ENCODE data around the gene GRIK4.
A peak's percentile ranks its signal among the peaks of the same experiment; 100 is the strongest.

GRIK4 gene

DNA sequence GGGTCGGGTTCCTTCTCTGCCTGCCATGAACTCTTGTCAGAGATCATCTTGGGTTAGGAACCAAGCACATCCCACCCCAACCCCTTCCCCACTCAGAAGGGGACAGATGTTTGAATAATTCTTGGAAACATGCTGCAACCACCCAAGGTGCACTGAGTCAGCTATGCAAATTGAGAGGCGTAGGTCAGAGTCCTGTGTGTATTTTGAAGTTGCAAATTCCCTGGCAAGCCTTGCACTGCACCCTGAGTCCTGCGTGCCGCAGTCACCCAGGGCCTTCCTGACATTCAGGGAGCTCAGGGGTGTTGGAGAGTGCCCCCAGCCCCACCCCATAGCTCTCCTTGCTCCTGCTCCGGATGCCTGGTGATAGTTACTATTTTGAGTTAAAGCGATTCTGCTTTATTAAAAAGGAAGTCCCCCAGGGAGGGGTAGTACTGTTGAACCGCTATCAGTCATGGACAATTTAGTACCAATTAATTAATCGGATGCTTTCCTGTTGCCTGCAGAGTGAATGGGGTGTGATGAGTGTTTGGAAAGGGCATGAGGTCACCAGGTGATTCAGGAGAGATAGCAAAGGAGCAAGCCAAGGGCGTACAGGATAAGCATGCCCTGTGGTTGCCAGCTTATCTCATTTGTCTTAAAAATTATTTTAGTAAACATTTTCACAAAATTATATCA is 123.7 kb downstream of the GRIK4 start:
- DNase-seq (ENCODE audit: low read depth), result no peak

DNA sequence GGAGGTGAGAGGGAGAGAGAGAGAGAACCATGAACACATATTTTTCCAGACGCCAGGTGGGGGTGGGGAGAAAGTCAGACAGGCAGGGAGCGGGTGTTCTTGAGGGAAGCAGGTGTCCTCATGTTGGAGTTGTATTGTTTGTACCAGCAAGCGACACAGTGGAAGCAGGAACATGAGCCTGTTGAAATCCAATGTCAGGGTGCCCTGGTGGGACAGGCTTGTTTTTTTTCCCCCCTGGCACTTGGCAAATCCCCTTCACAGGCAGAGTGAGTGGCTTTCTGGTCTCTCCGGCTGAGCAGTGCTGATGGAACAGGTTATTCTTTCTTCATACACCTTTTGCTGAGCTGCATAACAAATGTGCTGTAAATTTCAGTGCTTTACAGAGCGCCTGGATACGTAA is 125.6 kb downstream of the GRIK4 start:
- no peak for DNase-seq (ENCODE audit: low read depth)

DNA sequence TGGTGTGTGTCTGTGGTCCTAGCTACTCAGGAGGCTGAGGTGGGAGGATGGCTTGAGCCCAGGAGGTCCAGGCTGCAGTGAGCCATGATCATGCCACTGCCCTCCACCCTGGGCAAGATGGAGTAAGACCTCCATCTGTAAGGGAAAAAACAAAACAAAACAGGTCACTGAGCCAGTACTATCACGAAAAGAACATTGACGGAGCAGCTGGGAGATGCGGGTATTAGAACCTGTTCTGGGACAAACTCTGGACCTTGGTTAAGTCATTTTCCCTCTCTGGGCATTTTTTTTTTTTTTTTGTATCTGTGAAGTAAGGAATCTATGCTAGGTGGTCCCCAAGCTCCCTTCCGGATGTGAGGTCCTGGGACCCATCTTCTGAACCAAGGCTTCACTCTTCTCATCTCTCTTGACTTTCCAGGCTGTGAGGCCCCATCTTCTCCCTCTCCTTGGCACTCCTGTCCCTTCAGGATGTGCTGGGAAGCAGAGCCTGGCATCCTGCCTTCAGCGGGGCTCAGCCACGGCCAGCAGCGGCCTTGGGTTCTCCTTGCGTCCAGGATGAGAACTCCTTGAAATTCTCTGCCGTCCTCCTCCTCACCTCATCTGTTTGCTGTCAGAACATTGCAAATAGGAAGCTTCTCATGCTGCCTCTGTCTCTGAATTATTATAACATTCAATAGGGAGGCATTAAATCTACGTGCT is 130.8 kb downstream of the GRIK4 start:
- no peak for DNase-seq (ENCODE audit: low read depth)

DNA sequence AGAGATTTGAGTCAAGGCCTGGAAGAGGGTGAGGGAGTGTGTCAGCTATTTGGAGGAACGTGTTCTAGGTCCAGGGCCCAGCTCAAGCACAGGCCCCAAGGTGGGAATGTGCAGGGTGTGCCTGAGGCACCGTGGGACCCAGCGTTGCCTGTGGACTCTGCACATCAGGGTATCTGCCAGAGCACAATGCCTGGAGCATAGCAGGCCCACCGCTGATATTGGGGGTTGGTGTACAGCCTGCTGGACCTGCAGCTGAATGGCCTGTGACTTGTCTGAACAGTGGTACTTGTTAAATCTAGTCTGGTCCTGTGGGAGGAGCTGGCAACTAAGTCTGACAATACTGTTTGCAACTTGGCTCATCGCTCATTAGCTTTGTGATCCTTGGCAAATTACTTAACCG is 131.7 kb downstream of the GRIK4 start:
- no peak for DNase-seq (ENCODE audit: low read depth)

DNA sequence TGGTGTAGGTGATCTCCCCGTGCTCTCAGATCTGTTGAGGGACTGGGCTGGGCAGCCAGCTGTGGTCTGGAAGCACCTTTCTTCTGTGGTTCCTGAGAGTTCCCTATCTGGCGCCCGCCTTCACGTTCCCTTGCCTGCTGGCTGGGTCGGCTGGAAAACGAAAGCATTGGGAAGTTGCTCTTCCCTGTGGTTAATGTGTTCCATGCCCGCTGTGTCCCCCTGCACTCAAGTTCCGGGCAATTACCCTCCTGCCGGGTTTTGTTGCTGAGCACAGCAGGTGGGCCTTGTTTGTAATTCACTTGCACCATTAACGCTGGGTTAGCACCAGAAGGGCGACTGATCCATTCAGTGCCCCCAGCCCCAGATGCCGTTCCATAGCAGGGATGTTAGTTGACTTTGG is 134.1 kb downstream of the GRIK4 start:
- peak; percentile 17 for DNase-seq (ENCODE audit: low read depth)

DNA sequence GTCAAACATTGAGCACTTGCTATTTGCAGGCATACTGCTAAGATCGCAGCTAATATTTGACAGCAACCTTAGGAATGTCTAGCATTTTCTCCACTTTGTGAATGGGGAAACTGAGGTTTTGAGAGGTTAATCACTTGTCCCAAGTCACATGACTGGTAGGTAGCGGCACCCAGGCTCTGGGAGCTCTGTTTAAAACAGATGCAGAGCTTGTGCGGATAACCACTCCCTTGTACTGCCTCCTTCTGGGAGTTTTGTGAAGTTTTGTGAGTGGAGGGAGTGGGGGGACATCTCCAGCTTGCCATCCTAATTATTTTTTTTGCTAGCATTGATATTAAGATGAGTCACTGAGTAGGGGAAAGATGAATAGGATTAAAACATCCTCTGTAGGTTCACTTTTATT is 134.7 kb downstream of the GRIK4 start:
- DNase-seq (ENCODE audit: low read depth), result no peak

DNA sequence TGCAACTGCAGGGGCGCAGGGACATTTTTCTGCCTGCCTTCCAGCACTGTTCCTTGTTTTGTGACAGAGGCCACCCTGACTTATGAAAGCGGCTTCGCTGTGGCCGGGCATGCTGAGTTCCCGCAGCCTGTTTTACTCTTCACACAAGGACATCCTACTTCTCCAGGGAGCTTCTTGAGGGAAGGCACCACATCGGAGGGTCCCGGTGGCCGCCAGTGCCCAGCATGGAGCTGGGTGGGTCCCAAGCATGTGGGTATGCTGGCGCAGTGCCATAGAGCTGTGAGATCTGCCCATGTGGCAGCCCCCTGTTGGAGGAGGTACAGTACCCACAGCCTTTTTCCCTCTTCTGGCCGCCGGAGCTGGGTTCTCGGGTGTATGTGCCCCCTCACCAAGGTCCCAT is 136.1 kb downstream of the GRIK4 start:
- DNase-seq (ENCODE audit: low read depth), result no peak

DNA sequence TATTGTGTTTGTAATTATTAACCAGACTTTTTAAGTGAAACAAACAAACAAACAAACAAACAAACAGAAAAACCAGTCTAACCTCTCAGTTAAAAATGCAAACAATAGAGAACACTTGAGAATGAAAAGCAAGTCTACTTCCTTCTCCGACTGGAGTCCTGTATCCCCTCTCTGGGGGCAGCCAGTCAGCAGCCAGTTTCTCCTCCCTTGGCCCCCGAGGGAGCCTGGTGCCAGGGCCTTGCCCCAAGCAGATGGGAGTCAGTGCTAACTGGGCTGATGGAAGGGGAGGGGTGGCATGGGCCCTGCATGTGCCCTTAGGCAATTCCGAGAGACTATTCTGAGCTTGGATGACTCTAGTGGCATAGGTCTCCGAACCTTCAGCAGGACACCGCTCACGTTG is 137.2 kb downstream of the GRIK4 start:
- no peak for DNase-seq (ENCODE audit: low read depth)

DNA sequence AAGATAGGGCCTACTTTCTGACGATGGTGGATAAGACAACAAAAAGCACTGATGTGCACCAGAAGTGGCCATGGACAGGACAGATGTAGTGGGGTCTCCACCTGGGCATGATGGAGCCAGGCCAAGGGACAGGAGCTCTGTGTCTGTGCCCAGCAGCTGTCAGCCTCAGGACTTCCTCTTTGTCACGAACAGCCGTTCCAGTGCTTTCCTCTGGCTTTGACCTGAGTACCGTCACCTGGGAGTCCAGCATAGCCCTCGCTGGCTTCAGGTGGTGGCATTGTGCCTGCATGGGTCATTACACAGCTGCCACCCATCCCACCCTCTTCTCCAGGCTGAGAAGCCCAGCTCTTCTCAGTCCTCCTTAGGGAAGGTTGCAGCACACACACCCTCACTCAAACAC is 137.8 kb downstream of the GRIK4 start:
- DNase-seq (ENCODE audit: low read depth), result no peak

DNA sequence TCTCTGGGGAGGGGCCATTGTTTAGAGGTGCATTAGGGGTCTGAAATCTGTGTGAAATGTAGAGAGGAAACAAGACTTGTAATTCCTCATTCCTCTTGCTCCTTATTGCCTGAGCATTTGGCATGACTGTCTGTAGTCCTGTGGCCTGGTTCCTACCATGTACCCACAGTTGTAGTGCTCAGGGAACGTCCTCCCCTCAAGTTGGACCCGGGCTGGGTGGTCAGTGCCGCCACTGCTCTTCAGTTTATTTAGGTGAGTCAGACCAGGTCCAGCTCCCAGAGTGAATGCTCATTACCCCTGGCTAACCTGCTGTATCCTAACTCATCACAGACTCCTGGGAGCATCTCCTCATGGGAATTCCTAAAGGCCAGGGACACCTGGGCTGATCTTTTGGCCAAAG is 139.8 kb downstream of the GRIK4 start:
- DNase-seq (ENCODE audit: low read depth), result no peak

DNA sequence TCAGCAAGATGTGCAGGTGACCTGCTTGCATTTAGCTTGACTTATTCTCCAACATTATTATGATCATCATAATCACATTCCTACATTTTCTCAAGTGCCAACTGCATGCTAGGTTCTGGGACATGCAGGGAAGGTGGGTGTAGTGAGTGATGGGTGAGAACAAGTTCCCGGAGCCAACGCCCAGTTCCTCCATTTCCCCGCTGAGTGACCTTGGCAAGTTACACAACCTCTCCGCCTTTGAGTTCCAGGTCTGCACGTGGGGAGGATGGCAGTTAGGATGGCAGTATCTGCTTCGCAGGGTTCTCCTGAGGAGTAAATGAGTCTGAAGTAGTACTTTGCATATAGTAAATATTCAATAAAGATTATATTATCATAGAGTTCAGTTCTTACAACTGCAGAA is 140.3 kb downstream of the GRIK4 start:
- no peak for DNase-seq (ENCODE audit: low read depth)

DNA sequence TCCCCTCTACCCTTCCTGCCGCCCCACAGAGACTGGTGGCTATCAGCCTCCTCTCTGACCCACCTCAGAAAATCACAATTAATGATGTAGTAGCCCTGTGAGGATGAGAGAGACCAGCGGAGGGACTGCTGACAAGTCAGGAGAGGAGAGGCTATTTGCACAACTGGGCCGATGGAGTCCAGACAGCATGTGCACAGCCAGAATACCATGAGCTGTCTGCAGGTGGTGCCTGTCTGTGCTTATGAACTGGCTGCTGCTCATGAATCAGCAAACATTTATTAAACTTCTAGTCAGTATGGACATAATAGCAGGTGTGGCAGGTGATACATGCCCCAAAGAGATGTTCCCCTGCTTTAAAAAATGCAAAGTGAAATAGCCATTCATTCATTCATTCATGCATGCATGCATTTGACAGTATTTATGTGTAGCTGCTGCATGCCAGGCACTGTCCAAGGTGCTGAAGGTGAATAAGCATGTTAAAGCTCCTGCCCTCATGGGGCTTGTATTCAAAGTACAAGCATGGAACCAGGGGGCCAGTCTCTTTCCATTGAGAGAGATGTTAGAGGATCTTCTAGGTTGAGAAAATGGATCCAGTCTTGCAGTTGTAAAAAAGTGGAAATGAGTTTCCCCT is 141.3 kb downstream of the GRIK4 start:
- peak; percentile 14 for DNase-seq (ENCODE audit: low read depth)

DNA sequence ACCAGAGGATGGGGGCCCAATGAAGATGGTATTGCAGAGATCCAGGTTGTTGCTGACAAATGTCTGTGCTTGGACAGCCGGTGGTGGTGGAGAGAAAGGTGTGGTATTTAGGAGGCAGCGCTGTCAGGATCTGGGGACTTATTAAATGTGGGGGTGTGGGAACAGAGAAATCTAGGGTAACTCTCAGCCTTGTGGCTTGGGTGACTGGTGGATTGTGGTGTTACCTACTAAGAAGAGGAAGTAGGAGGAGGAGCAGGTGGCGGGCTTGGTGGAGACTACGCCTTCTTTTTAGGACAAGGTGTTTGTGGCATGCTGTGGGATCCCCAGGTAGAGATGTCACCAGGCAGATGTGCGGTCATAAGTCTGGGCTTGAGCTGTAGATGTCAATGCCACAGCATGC is 144.0 kb downstream of the GRIK4 start:
- no peak for DNase-seq (ENCODE audit: low read depth)

DNA sequence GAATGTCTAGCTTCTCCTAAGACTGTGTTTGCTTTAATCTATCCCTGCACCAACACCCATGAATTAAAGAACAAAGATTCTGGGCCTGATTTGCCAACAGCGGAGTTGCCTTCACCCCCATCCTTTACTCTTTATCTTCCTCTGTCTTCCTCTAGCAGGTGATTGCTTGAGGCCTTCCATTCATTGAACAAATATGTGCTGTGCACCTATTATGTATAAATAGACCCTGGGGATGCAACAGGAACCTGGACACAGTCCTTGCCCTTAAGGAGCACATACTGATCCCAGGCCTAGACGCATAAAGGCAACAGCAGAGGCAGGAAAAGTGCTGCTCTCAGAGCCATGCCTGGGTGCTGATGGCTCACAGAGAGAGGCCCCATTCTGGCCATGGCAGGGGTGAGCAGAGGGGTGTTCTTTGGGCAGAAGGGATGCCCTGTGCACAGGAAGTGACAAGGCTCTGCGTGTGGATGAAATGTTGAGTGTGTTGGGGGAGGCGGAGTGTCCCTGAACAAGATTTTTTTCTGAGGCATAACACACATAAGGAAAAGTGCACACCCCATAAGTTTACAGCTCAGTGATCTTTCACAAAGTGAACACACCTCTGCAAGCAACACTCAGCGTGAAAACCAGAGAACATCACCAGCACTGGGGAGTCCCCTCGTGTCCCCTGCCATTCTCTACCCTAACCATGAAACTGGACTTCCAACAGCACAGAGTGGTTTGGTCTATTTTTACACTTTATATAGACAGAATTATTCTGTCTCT is 145.9 kb downstream of the GRIK4 start:
- DNase-seq (ENCODE audit: low read depth), result no peak

DNA sequence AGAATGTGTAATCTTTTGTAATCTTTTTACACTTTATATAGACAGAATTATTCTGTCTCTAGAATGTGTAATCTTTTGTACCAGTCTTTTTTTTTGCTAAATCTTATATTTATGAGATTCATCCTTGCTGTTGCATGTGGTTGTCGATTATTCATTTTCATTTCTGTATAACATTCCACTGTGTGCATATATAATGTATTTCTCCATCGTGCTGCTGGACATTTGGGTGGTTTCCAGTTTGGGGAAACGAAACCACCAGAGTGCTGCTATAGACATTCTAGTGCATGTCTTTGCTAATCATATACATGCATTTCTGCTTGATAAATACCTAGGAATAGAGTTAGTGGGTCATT is 146.5 kb downstream of the GRIK4 start:
- DNase-seq (ENCODE audit: low read depth), result no peak

DNA sequence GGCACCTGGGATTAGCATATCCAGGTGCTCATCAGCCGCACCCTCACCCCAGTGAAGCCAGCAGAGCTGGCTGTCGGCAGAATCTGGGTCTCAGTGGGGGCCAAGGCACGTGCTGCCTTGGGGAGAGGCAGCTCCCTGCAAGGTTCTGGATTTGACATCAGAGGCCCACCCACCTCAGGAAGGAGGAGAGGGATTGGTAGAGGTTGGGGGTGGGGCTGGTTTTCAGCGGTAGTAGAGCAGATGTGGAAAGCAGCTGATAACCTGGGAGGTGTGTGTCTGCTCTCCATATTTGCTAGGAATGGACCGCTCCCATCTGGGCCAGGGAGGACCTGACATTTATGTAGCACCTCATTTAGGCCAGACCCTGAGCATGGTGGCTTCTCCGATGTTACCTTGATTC is 147.5 kb downstream of the GRIK4 start:
- no peak for DNase-seq (ENCODE audit: low read depth)

DNA sequence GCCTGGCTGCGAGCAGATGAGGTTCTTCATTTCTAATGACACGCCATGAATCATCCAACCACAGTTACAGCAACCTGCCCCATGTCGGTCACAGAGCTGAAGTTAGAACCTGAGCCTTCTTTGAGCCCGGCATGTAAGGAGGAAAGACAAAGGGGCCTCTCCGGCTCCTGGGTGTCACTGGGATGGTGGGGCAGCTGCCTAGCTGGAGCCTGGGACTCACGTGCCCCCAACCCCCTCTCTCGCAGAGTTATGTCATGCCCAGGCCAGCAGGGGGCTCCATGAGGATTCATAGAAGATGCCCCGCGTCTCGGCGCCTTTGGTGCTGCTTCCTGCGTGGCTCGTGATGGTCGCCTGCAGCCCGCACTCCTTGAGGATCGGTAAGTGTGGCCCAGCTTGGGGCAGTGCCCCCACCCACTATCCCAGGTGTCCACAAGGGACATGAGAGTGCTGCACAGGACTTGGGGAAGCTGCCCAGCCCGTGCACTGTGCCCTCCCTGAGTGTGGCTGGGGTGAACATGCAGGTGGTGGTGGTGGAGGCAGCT is 148.5 kb downstream of the GRIK4 start:
- DNase-seq (ENCODE audit: low read depth), result peak; percentile 20

DNA sequence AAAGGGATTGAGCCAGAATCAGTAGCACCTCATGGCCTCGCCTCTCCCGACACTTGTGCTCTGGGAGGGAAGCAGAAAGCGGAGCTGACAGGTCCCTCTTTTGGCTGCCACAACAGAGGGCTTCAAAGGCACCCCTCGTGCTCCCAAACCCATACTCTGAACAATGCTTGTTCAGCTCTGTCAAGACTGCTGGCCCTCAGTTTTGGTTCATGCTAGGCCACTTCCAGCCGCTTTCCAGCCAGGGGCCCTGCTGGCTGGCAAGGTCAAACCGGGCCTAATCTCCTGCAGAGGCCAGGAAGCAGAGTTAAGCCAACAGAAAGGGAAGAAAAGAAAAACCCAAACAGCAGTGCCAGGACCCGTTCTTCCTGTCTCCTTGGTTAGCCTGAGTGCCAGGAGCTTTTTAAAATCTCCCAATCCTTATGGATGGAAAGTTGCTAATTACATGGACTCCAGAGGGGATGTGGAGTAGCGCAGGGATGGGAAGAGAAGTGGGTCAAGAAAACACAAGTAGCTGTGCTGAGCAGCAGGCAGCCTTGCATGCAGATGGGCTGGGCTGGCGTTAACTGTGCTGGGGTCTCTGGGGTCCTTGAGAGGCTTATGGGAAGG is 150.6 kb downstream of the GRIK4 start:
- no peak for DNase-seq (ENCODE audit: low read depth)

DNA sequence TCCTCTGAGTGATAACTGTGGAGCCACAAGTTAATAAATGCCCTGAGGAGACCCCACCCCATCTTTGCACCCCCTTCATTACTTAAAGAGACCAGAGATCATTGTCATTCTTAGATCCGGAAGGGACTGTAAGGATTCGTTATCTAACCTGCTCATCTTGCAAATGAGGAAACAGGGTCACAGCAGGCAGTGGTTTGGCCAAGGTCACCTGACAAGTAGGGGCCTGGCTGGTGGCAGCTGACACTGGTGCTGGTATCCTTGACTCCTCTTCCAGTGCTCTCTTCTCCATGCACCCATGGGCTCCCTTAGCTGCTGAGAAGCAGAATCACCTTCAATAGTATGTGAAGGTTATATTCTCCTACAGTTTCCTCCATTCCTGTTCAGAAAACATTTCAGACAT is 151.6 kb downstream of the GRIK4 start:
- DNase-seq (ENCODE audit: low read depth), result no peak

DNA sequence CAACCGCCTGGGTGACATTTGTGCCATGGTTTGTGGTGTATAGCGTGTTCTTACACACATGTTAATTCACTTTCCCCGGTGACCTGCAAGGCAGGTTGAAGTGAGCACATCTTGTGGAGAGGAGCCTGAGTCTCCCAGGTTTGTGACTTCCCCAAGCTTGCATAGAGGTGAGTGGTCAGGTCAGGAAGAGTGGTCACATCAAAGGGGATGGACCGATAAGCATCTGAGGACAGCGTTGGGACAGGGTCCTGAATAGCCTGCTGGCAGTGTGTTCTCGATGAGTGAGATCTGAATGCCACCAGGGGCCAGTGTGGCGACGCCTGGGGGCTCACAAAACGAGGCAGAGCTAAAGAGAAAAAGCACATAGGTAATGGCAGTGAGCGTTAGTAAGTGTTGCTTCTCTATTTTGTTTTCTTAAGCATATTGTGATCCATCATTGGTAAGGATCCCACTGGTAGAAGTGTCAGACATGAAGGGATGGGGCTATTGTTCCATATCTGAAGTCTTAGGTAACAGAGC is 154.6 kb downstream of the GRIK4 start:
- DNase-seq (ENCODE audit: low read depth), result no peak

DNA sequence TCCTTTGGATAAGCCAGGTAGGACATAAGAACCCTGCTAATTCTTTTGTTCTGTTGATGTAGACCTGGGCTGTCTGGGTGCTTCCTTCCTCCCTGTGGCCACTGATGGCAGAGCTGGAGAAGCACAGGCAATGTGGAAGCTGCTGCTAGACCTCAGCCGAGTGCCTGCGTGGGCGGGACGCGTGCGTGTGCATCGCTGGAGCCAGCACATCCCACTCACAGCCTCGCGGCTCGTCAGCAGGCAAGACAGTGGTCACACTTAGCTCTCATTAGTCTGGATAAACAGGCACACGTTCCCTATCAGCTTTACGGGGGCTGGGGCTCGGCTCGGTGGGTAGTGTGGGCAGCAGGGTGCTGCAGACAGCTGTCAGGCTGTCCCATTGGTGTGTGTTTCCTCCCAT is 155.7 kb downstream of the GRIK4 start:
- peak; percentile 3 for DNase-seq (ENCODE audit: low read depth)

DNA sequence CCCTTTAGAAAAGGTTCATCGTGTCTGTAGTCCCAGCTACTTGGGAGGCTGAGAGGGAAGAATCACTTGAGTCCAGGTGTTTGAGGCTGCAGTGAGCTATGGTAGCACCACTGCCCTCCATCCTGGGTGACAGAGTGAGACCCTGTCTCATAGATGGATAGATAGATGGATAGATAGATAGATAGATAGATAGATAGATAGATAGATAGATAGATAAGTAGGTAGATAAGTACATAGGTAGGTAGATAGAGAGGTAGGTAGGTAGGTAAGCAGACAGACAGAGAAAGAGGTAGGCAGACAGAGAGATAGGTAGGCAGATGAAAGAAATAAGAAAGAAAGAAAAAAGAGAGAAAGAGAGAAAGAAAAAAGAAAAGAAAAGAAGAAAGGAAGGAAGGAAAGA is 156.4 kb downstream of the GRIK4 start:
- DNase-seq (ENCODE audit: low read depth), result no peak
